Thoracic aorta (tissue), 2 donors: ENCODE measurements around the gene CPEB1. TPM values are rescaled to one million over a fixed set of nuclear protein-coding genes. Genes with fewer than 3 reads are reported as not detected.

ENCODE experiments used
- ATAC-seq: fragments of 150-250 bp; one replicate; pipeline ENCODE4 v1.8.0; 2017; ENCODE audit warnings: low read depth; ENCODE audit not compliant: insufficient number of reproducible peaks, low FRiP score
- DNase-seq: peaks from one replicate; pipeline ENCODE4 v3.0.0-alpha.2; 2020; ENCODE audit warnings: low spot score
- H3K27ac ChIP-seq, 2 donors: fragments of 200-600 bp; sonication (generic); 1 replicate in 1 of 2; 2 replicates in 1 of 2; pipeline ENCODE4 v1.5.1; 2016; ENCODE audit warnings: mild to moderate bottlenecking in 2 of 2, moderate library complexity in 2 of 2
- H3K27me3 ChIP-seq: fragments of 200-600 bp; sonication (generic); replicated peaks from 2 replicates; pipeline ENCODE4 v1.6.0; 2016; ENCODE audit warnings: mild to moderate bottlenecking; ENCODE audit not compliant: insufficient read depth
- H3K36me3 ChIP-seq: fragments of 200-600 bp; sonication (generic); one replicate; pipeline ENCODE4 v1.5.1; 2016
- H3K4me1 ChIP-seq, 2 donors: fragments of 200-600 bp; sonication (generic); 1 replicate in 1 of 2; 2 replicates in 1 of 2; pipeline versions ENCODE4 v1.5.1 to v1.6.0; 2016; ENCODE audit warnings: low read depth in 2 of 2, mild to moderate bottlenecking in 1 of 2; ENCODE audit not compliant: control insufficient read depth in 1 of 2
- H3K4me3 ChIP-seq: fragments of 200-600 bp; sonication (generic); 2 replicates; pipeline ENCODE4 v1.5.1; 2016; ENCODE audit warnings: mild to moderate bottlenecking
- H3K9me3 ChIP-seq: fragments of 200-600 bp; sonication (generic); 2 replicates; pipeline ENCODE4 v1.5.1; 2016
- total RNA-seq, 2 donors: library from RNA; depleted of rRNA; stranded (reverse); fragments of >200 nt; gene quantifications; one replicate each; pipeline versions ENCODE4 v1.1.0 to v1.2.3, GENCODE V29; 2016
- TF ChIP-seq, protein P1 (sequence below): fragments of 200-600 bp; sonication (generic); IDR thresholded peaks from one replicate; pipeline ENCODE4 v1.5.1; 2019; ENCODE audit warnings: antibody characterized with exemption

CPEB1 gene
- total RNA-seq, 2 donors from 2014 or later, result 2.0 to 2.8 TPM

DNA sequence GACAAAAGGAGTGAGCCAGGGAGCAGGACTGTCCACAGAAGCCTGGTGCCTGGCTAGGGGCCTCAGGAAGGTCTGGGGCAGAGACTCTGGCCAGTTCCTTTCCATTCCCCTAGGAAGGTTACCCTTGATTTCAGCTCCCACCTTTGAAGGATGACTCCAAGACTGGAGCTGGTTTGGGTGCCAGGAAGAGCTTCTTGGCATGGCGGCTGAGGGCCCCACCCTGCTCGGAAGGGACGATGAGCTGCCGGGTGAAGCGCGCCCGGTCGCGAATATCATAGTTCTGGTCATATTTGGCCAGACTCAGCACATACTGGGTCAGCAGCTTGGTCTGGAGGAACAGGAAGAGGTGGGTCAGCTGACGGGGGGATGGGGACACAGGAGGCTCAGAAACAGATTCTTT is 19.4 kb upstream of the CPEB1 start:
- DNase-seq (no peak), ATAC-seq (no peak)
- Histone ChIP-seq H3K27ac (no peak overlapping the region), H3K9me3 (no peaks in the 10 kb centered on the region), H3K36me3 (no peaks in the 10 kb centered on the region), H3K27me3 (no peaks in the 10 kb centered on the region), H3K4me3 (no peak overlapping the region), H3K4me1 (no peaks in the 10 kb centered on the region)
- TF ChIP-seq, protein P1, sequence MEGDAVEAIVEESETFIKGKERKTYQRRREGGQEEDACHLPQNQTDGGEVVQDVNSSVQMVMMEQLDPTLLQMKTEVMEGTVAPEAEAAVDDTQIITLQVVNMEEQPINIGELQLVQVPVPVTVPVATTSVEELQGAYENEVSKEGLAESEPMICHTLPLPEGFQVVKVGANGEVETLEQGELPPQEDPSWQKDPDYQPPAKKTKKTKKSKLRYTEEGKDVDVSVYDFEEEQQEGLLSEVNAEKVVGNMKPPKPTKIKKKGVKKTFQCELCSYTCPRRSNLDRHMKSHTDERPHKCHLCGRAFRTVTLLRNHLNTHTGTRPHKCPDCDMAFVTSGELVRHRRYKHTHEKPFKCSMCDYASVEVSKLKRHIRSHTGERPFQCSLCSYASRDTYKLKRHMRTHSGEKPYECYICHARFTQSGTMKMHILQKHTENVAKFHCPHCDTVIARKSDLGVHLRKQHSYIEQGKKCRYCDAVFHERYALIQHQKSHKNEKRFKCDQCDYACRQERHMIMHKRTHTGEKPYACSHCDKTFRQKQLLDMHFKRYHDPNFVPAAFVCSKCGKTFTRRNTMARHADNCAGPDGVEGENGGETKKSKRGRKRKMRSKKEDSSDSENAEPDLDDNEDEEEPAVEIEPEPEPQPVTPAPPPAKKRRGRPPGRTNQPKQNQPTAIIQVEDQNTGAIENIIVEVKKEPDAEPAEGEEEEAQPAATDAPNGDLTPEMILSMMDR, result no peak

DNA sequence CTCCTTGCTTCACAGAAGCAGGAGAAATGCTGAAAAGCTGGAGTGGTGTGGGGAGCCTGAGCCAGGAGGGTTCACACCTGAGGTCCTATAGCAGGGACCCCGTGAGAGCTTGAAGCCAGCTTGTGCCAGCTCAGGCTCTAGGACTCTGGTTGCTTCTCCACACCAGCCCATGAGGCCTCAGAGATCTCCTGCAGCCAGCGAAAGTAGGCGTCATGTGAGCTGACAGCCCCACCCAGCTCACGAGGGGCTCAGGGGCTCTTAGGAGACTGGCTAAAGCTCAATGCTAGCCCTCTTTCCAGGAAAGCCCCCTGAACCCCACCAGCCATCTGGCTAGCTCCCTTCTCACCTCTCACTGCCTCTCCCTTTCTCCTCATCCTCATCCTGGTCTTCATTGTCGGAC is 16.9 kb upstream of the CPEB1 start:
- H3K27ac ChIP-seq, result no peak overlapping the region
- no peaks in the 10 kb centered on the region for H3K4me1 ChIP-seq
- DNase-seq (no peak), ATAC-seq (no peak)
- TF ChIP-seq, protein P1, result no peak
- no peaks in the 10 kb centered on the region for H3K36me3 ChIP-seq
- H3K9me3 ChIP-seq, result no peaks in the 10 kb centered on the region
- H3K27me3 ChIP-seq, result no peaks in the 10 kb centered on the region
- no peak overlapping the region for H3K4me3 ChIP-seq

DNA sequence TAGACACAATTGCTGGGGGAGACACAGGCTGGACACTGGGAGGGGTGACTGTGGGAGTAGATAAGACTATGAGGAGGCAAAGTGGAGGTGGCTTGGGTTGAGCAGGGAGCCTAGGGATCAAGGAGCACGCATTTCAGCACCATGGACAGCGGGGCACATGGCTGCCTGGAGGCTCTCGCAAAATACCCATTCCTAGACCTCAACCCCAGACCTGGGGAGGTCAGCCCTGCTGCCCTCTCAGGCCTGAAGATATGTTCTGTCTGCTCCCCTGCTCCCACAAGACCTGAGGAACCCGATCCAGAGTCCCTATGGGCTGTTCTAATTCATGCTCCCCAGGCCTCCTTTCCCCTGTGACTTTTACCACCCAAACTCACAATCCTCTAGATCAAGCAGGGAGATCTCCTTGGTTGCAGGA is 16.0 kb upstream of the CPEB1 start:
- no peak overlapping the region for H3K4me3 ChIP-seq
- H3K36me3 ChIP-seq, result no peaks in the 10 kb centered on the region
- ATAC-seq, result no peak
- H3K4me1 ChIP-seq, result no peaks in the 10 kb centered on the region
- no peaks in the 10 kb centered on the region for H3K9me3 ChIP-seq
- DNase-seq, result no peak
- TF ChIP-seq, protein P1, result no peak
- no peaks in the 10 kb centered on the region for H3K27me3 ChIP-seq
- no peak overlapping the region for H3K27ac ChIP-seq

DNA sequence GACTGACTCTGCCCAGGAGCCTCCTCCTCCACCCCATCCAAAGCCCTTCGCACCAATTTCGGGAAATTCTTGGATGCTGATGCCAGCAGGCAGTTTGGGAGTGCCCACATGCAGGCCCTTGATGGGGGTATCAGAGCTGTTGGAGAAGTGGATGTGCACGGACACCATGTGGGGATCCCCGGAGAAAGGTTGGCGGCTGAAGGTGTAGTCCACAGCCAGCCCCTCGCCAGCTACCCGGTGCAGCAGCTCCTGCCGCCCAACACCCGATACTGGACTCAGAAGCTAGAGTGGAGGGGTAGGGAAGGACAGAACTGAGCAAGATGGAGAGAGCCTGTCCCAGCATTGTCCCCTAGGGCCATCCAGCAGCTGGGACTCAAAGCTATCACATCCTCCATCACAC is 15.5 kb upstream of the CPEB1 start:
- no peak for DNase-seq
- Histone ChIP-seq H3K36me3 (no peaks in the 10 kb centered on the region), H3K9me3 (no peaks in the 10 kb centered on the region), H3K4me1 (no peaks in the 10 kb centered on the region), H3K27ac (no peak overlapping the region), H3K27me3 (no peaks in the 10 kb centered on the region), H3K4me3 (no peak overlapping the region)
- TF ChIP-seq, protein P1, result no peak
- ATAC-seq, result no peak

DNA sequence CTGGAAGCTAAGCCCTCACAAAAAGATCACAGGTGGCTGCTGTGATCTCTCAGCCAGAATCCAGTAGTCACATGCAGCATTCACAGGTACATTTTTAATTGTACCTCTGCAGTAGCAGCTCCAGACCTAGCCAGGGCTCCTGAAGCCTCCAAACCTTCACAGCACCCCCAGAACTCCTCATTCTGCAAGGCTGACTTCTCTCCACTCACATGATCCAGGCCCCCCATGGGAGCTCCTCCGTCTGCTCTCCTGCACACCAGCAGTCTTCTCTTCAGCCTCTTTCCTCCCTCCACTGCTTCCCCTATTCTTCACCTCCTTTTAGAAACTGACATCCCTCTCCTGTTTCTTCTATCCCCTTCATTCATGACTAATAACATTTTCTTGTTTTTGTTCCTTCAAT is 13.2 kb upstream of the CPEB1 start:
- Histone ChIP-seq H3K4me1 (no peaks in the 10 kb centered on the region), H3K27me3 (no peaks in the 10 kb centered on the region), H3K36me3 (no peaks in the 10 kb centered on the region), H3K9me3 (no peaks in the 10 kb centered on the region), H3K27ac (no peak overlapping the region), H3K4me3 (no peak overlapping the region)
- DNase-seq (no peak), ATAC-seq (no peak)
- TF ChIP-seq, protein P1, result no peak
